ENCODE measurements around the gene TRAPPC5. TPM values are rescaled to one million over a fixed set of nuclear protein-coding genes. Genes with fewer than 3 reads are reported as not detected.

The TRAPPC5 gene
- total and polyA plus RNA-seq, 10 of the 15 experiments (the other 5 are each of a cell fraction or from before 2014, with no cell fraction given), result 4.2 to 210 (median 89.1) TPM

- in situ Hi-C loops (cut with MboI) (no loop called here), intact Hi-C loops (cut with micrococcal nuclease; ENCODE audit: unreplicated experiment) (loop anchor here (10.0 kb wide), 1 partner anchor 292 kb away; no protein-coding TSS in a partner anchor)
- Histone ChIP-seq H4K20me1 (ENCODE audit: control insufficient read depth, insufficient read depth) (no peaks in the 10 kb centered on the region), H3K79me2 (ENCODE audit: control insufficient read depth, insufficient read depth, low read length) (peaks cover 8% of the 10 kb centered on the region), H3K9me3 (replicated peaks; ENCODE audit: control insufficient read depth, insufficient read depth, low read length) (no peaks in the 10 kb centered on the region; the same call in 2 of the 3 replicates), H2AFZ (ENCODE audit: control insufficient read depth, low read depth, low read length) (peak overlapping the region; percentile 33), H3K27ac (ENCODE audit: control insufficient read depth, insufficient read depth) (no peak overlapping the region), H3K27me3 (replicated peaks in 1 of 2; ENCODE audit: control insufficient read depth in 2 of 2, insufficient read depth in 2 of 2, low read length in 1 of 2) (peaks cover 0 to 2% of the 10 kb centered on the region in 2 experiments; a peak in 3 of 4 replicates), H3K36me3 (ENCODE audit: control insufficient read depth in 2 of 2, insufficient read depth in 2 of 2, low read length in 1 of 2) (no peaks in the 10 kb centered on the region), H3K4me2 (ENCODE audit: control insufficient read depth, insufficient read depth) (peak overlapping the region; percentile 76), H3K4me1 (ENCODE audit: control insufficient read depth, insufficient read depth, low read length) (peaks cover 35% of the 10 kb centered on the region), H3K9ac (ENCODE audit: control insufficient read depth, insufficient read depth, low read length) (no peak overlapping the region), H3K4me3 (peak overlapping the region; percentile 24; the same call in 1 of the 2 replicates)
- SMC1A ChIA-PET (ENCODE audit: uncharacterized antibody, unreplicated experiment), result interaction anchor here (2.7 to 2.9 kb wide), 2 partner anchors 108 to 124 kb away, joined by 11 to 12 read pairs; no protein-coding TSS in a partner anchor
- CTCF ChIA-PET, result interaction anchor here (1.5 to 3.6 kb wide), 5 partner anchors 24 to 125 kb away, joined by 5 to 20 read pairs (median 5); no protein-coding TSS in a partner anchor
- no peak for DNase-seq (ENCODE audit: low read depth, low spot score)
- no peak for FAIRE-seq
- no peak for ATAC-seq
- RAD21 ChIA-PET (ENCODE audit: unreplicated experiment), result interaction anchor here (0.7 to 1.1 kb wide), 2 partner anchors 123 to 124 kb away, joined by 3 to 6 read pairs; no protein-coding TSS in a partner anchor
- 0% methylated on average over 7 of the region's 7 CpGs for WGBS (ENCODE audit: insufficient coverage, insufficient replicate concordance, low lambda C conversion rate, missing lambda C conversion rate)
- POLR2A ChIA-PET, result no interaction called here
- TF ChIP-seq RUNX3 (IDR thresholded peaks at IDR 0.05; ENCODE audit: low read length) (0 out of 2 replicates have a peak, but pooled peaks have one; percentile 4), SIX5 (IDR thresholded peaks at IDR 0.05; ENCODE audit: low read depth, low read length, severe bottlenecking) (no peak), ZNF622 (IDR thresholded peaks at IDR 0.05) (no peak)
- BruUV-seq (replicated peaks), result no TSS peak
Measured at GRCh38 chr19:7676376-7676775, 4.3 kb upstream of the TRAPPC5 start.

GRCh38 chr19:7676854-7677253, 3.8 kb upstream of the TRAPPC5 start, which contains the start of gene MCEMP1:
TSS of gene MCEMP1 (plus strand) at chr19:7677090. CDS start at chr19:7677121, 31 bp downstream.
- in situ Hi-C loops (cut with MboI), result no loop called here

More at GRCh38 chr19:7676854-7677253, 3.8 kb upstream of the TRAPPC5 start, which contains the start of gene MCEMP1:
- ChIA-PET POLR2A (no interaction called here), SMC1A (ENCODE audit: uncharacterized antibody, unreplicated experiment) (interaction anchor here (1.0 to 2.9 kb wide), 3 partner anchors 19 to 123 kb away, joined by 3 to 12 read pairs (median 11); no protein-coding TSS in a partner anchor), CTCF (interaction anchor here (0.7 to 3.6 kb wide), 7 partner anchors 21 to 125 kb away, joined by 3 to 20 read pairs (median 5); no protein-coding TSS in a partner anchor), RAD21 (ENCODE audit: unreplicated experiment) (interaction anchor here (1.1 kb wide), 1 partner anchor 123 kb away, joined by 6 read pairs; no protein-coding TSS in a partner anchor)
- Histone ChIP-seq H3K27me3 (replicated peaks in 1 of 2; ENCODE audit: control insufficient read depth in 2 of 2, insufficient read depth in 2 of 2, low read length in 1 of 2) (peaks cover 0 to 2% of the 10 kb centered on the region in 2 experiments; a peak in 3 of 4 replicates), H3K4me2 (ENCODE audit: control insufficient read depth, insufficient read depth) (peak within 1 kb of the TSS; percentile 76), H2AFZ (ENCODE audit: control insufficient read depth, low read depth, low read length) (peak within 1 kb of the TSS; percentile 33), H3K36me3 (ENCODE audit: control insufficient read depth in 2 of 2, insufficient read depth in 2 of 2, low read length in 1 of 2) (no peaks in the 10 kb centered on the region), H3K4me3 (peak within 1 kb of the TSS; percentile 24; the same call in 1 of the 2 replicates), H3K4me1 (ENCODE audit: control insufficient read depth, insufficient read depth, low read length) (peaks cover 36% of the 10 kb centered on the region), H3K27ac (ENCODE audit: control insufficient read depth, insufficient read depth) (no peak within 1 kb of the TSS), H4K20me1 (ENCODE audit: control insufficient read depth, insufficient read depth) (no peaks in the 10 kb centered on the region), H3K9ac (ENCODE audit: control insufficient read depth, insufficient read depth, low read length) (no peak within 1 kb of the TSS), H3K9me3 (replicated peaks; ENCODE audit: control insufficient read depth, insufficient read depth, low read length) (no peaks in the 10 kb centered on the region; the same call in 2 of the 3 replicates), H3K79me2 (ENCODE audit: control insufficient read depth, insufficient read depth, low read length) (peaks cover 12% of the 10 kb centered on the region)
- no TSS peak for BruUV-seq (replicated peaks)
- FAIRE-seq, result no peak
- intact Hi-C loops (cut with micrococcal nuclease; ENCODE audit: unreplicated experiment), result loop anchor here (10.0 kb wide), 1 partner anchor 292 kb away; no protein-coding TSS in a partner anchor
- ATAC-seq, result no peak
- WGBS (ENCODE audit: insufficient coverage, insufficient replicate concordance, low lambda C conversion rate, missing lambda C conversion rate), result 16% methylated on average over 10 of the region's 10 CpGs
- DNase-seq (ENCODE audit: low read depth, low spot score), result no peak
- TF ChIP-seq ETV6 (conservative IDR thresholded peaks at IDR 0.05 in 1 of 2, IDR thresholded peaks at IDR 0.05 in 1 of 2; ENCODE audit: borderline replicate concordance in 1 of 2, low read depth in 1 of 2) (0 out of 4 replicates have a peak, but pooled peaks of 1 of the 2 experiments have one; percentile 31), TCF7 (IDR thresholded peaks at IDR 0.05; ENCODE audit: borderline replicate concordance) (no peak), TCF12 (IDR thresholded peaks at IDR 0.05; ENCODE audit: low read depth, low read length) (no peak), EGR1 (IDR thresholded peaks at IDR 0.05; ENCODE audit: borderline replicate concordance in 1 of 2, low read depth in 2 of 2, low read length in 2 of 2) (0 out of 3 replicates have a peak, but pooled peaks of 1 of the 2 experiments have one; percentile 15), SMAD1 (IDR thresholded peaks at IDR 0.05; ENCODE audit: low read depth, partially characterized antibody) (no peak), RUNX3 (IDR thresholded peaks at IDR 0.05; ENCODE audit: low read length) (0 out of 2 replicates have a peak, but pooled peaks have one; percentile 15), SUPT20H (IDR thresholded peaks at IDR 0.05; ENCODE audit: borderline replicate concordance, control insufficient read depth, low read depth, low read length) (no peak), IKZF2 (IDR thresholded peaks at IDR 0.05) (no peak), ZNF24 (IDR thresholded peaks at IDR 0.05) (no peak), PAX8 (IDR thresholded peaks at IDR 0.05) (no peak)

Data from GM12878 (cell line).